Kidney epithelial cell (primary cell): ENCODE results near the gene ADGRV1. TPM values are rescaled to one million over a fixed set of nuclear protein-coding genes. Genes with fewer than 3 reads are reported as not detected.

Source experiments
- DNase-seq: peaks from one replicate; pipeline ENCODE4 v3.0.0-alpha.2; 2010; ENCODE audit warnings: low read depth
- H3K27me3 ChIP-seq: 2 replicates; pipeline ENCODE4 v1.6.0; 2011; ENCODE audit warnings: low read length; ENCODE audit not compliant: control insufficient read depth, insufficient read depth
- H3K36me3 ChIP-seq: 2 replicates; pipeline ENCODE4 v1.5.1; 2011; ENCODE audit warnings: low read length; ENCODE audit not compliant: control insufficient read depth, insufficient read depth
- H3K4me3 ChIP-seq: 2 replicates; pipeline ENCODE4 v1.5.1; 2011; ENCODE audit warnings: low read depth, mild to moderate bottlenecking, control low read depth, low read length
- total RNA-seq: library from RNA; depleted of rRNA; stranded (reverse); fragments of >200 nt; gene quantifications from 2 replicates; pipeline ENCODE4 v1.2.3, GENCODE V29; 2015
- TF ChIP-seq, protein P1 (sequence below): IDR thresholded peaks from 2 replicates; pipeline ENCODE4 v1.5.1; 2011; ENCODE audit warnings: mild to moderate bottlenecking, moderate library complexity, low read length, control low read depth, inconsistent platforms; ENCODE audit not compliant: insufficient read depth, poor library complexity, severe bottlenecking

ADGRV1 gene
- total RNA-seq, 1 donor from 2014 or later: 3.5 TPM

DNA sequence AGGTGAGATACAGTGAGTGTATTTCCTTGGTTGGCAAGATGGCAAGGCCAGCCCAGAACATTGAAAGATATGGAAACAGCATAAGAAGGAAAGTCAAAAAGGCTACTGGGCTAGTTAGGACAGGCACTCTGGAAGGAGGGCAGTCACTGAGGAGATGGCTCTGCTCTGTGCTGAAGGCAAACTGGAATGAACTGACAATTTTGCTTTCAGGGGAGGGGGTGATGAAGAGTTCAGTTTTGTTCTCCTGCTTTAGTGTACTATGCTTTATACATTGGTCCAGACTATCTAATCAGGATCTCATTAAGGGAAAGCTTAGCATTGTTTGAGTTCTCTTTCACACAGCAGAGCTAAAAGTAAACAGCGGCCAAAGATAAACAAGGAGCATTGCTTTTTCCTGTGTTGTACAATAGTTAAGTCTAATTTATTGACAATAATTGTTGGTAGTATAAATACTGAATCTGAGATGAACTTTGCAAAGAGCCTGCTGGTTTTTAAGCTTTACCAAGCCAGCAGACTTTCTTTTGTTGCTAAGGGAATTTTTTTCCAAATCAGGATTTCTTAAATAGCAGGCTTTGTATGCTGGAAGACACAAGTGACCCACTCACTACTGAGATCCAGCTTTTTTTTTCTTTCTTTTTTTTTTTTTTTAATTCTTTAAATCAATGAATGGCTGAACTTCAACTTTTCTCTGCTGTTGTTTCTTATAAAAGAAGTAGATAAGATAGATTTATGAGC lies 469.0 kb downstream of the ADGRV1 start:
- DNase-seq: no peak
- no peaks in the 10 kb centered on the region for H3K36me3 ChIP-seq
- H3K27me3 ChIP-seq: no peaks in the 10 kb centered on the region
- TF ChIP-seq, protein P1, sequence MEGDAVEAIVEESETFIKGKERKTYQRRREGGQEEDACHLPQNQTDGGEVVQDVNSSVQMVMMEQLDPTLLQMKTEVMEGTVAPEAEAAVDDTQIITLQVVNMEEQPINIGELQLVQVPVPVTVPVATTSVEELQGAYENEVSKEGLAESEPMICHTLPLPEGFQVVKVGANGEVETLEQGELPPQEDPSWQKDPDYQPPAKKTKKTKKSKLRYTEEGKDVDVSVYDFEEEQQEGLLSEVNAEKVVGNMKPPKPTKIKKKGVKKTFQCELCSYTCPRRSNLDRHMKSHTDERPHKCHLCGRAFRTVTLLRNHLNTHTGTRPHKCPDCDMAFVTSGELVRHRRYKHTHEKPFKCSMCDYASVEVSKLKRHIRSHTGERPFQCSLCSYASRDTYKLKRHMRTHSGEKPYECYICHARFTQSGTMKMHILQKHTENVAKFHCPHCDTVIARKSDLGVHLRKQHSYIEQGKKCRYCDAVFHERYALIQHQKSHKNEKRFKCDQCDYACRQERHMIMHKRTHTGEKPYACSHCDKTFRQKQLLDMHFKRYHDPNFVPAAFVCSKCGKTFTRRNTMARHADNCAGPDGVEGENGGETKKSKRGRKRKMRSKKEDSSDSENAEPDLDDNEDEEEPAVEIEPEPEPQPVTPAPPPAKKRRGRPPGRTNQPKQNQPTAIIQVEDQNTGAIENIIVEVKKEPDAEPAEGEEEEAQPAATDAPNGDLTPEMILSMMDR: no peak
- H3K4me3 ChIP-seq: no peak overlapping the region

GRCh38 chr5:91028499-91028956 lies 469.9 kb downstream of the ADGRV1 start:
- DNase-seq: no peak
- Histone ChIP-seq H3K36me3 (no peaks in the 10 kb centered on the region), H3K27me3 (no peaks in the 10 kb centered on the region), H3K4me3 (no peak overlapping the region)
- TF ChIP-seq, protein P1: no peak

GRCh38 chr5:91030521-91031401 lies 472.2 kb downstream of the ADGRV1 start:
- no peak overlapping the region for H3K4me3 ChIP-seq
- H3K36me3 ChIP-seq: no peaks in the 10 kb centered on the region
- H3K27me3 ChIP-seq: no peaks in the 10 kb centered on the region
- no peak for DNase-seq
- TF ChIP-seq, protein P1: no peak

- Histone ChIP-seq H3K27me3 (no peaks in the 10 kb centered on the region), H3K36me3 (no peaks in the 10 kb centered on the region), H3K4me3 (no peak overlapping the region)
- TF ChIP-seq, protein P1: no peak
- DNase-seq: no peak
These were observed 472.8 kb downstream of the ADGRV1 start for GRCh38 chr5:91031402-91031752.

DNA sequence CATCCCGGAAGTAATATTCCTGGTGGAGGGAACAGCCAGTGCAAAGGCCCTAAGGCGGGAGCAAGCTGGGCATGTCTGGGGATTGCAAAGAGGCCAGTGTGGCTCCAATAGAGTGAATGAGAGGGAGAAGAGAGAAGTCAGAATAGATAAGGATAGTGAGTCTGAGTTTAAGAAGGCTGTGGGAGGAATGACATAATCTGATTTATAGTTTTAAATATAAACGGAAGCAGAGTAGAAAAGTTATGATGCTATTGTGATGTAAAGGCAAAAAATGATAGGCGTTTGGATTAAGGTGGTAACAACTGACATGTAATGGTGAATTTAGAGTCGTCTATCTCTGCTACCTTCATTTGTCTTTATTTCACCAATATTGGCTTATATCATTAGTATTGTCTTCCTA lies 473.5 kb downstream of the ADGRV1 start:
- TF ChIP-seq, protein P1: no peak
- Histone ChIP-seq H3K36me3 (no peaks in the 10 kb centered on the region), H3K4me3 (no peak overlapping the region), H3K27me3 (no peaks in the 10 kb centered on the region)
- DNase-seq: no peak
